GM21717 (cell line): Measurements from ENCODE around the gene MARK2.

Experiments used
- ATAC-seq: cut with Tn5 transposase; IDR thresholded peaks from one replicate; pipeline ENCODE4 v1.9.1; 2021; ENCODE audit warnings: mild to moderate bottlenecking, moderate library complexity; ENCODE audit not compliant: unreplicated experiment

The MARK2 gene

DNA sequence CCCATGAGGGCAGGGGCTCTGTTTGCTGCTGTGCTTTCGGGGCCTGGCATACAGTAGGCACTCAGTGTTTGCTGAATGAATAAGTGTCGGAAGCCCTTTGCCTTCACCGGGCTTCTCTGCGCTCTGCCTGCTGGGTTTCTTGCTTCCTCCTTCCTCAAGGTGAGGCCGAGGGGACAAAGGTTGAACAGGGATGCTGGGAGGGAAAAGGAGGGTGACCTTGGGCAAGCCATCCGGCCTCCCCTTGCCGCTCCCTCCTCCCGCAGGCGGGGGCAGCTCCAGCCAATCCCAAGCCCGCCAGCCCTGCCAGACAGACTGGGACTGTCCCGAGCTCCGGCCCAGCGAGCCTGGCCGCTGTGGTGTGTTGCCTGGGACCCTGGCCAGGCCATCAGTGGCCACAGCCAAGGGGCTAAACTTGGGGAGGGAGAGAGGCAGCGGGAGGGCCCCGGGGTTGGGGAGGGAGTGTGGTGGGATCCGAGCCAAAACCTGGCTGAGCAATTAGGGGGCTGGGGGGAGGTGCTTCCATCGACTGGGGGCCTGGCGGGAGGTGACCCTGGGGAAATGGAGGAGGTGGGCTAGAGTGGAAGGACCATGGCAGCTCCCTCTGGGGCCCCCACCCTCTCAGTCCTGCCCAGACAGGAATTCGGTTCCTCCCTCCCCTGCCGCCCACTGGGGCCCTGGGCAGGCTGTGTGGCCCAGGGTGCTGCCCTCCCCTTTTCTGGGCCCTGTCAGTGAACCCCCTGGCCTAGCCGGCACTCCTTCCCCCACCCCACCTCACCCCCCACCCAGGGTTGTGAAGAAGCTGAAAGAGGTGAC, 81.4 kb downstream of the MARK2 start:
- no peak for ATAC-seq

DNA sequence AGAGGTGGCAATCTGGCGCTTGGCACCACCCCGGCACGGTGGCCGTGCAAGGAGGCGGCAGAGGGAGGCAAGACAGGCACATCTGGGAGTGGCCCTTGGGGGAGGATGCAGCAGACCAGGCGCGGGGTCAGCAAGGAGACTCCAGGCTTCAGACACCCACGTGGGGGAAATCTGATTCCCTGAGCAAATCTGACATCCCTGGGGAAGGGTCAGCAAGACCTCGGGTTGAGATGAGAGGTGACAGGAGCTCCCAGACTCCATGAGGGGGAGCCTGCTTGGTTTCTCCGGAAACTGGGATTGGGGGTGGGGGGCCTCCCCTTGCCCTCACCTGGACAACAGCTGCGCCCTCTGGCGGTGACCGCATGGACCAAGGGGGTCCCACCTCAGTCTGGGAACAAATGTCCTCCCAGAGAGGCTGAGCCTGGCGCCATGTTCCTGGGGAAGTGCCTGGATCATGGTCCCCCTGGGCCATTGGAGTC, 82.1 kb downstream of the MARK2 start:
- ATAC-seq: no peak

DNA sequence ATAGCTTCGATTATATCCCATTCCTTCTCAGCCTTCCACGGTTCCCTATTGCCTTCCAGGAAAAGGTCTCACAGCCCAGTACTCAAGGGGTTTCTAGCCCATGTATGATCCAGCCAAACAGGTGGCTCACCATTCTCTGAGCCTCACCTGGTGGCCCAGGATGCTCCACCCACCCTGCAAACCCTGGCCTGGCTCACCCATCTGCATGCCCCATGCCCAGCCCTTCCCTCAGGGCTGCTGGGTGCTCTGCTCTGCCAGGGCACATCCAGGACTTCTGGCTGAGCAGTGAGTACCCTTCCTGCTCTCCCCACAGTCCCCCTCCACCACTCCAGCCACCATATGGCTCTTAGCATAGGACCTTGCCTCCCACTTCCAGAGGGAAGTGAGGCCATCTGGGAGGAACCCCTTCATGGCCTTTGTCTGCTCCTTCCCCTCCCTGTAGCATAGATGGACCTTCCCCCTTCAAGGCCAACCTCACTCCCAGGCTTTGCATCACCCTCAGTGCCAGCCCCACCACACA, 83.8 kb downstream of the MARK2 start:
- ATAC-seq: no peak

DNA sequence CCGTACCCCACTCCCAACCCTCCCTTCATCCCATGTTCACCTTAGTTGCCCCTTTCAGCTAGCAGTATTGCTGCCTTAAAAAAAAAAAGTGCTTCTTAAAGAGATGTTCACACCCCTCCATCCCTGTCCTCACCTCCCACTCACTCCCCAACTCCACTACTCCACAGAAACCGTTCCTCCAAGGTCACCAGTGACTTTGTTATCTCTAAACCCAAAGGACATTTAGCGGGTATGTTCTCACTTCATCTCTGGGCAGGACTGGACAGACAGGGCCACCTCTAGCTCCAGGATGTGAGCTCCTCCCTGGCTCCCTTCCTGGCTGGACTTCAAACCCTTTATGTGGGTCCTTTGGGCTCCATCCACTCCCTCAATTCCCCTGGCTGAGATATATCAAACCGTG, 84.4 kb downstream of the MARK2 start:
- no peak for ATAC-seq

DNA sequence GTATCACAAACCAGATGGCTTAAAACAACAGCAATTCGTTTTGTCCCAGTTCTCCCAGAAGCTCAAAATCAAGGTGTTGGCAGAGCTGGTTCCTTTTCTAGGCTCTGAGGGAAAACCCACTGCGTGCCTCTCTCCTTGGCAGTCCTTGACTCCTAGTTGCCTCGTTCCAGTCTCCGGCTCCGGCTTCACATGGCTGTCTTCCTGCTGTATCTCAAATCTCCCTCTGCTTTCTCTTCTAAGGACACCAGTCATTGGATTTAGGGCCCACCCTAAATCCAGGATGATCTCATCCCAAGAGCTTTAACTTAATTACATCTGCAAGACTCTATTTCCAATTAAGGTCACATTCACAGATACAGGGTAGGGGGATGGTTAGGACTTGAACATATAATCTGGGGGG, 90.7 kb downstream of the MARK2 start:
- no peak for ATAC-seq

DNA sequence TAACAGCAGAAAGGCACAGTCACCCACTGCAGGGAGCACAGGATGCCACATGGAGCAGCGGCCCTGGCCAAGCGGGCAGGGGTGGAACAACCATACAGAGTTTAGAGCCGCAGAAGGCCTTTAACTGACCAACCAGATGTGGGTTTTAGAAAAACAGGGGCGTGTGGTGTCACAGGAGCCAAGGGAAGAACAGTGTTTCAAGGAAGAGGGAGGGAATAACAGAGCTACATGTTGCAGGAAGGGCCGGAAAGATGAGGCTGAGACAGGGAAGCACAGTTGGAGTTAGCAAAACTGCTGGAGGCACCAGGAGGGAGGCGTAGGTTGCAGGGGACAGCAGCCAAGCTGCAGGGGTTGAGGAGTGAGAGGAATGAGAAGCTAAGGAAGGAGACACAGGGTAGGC, 92.1 kb downstream of the MARK2 start:
- ATAC-seq: no peak

DNA sequence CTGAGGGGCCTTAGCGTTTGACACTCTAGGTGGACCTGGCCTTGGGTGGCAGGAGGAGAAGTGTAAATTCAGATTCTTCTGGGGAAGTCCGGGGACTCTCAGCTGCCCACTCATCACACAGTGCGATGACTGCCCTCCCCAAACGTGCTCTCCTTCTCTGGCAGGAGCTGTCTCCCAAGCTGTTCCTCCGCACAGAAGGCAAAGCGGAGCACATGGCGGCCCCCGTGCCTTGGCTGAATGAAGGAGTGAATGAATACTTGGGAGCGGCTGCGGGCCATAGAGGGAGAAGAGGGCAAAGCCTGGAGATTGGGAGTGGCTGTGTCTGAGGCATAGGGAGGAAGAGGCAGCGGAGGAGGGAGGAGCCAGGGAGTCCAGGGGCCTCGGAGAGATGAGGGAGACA, 93.0 kb downstream of the MARK2 start:
- no peak for ATAC-seq

DNA sequence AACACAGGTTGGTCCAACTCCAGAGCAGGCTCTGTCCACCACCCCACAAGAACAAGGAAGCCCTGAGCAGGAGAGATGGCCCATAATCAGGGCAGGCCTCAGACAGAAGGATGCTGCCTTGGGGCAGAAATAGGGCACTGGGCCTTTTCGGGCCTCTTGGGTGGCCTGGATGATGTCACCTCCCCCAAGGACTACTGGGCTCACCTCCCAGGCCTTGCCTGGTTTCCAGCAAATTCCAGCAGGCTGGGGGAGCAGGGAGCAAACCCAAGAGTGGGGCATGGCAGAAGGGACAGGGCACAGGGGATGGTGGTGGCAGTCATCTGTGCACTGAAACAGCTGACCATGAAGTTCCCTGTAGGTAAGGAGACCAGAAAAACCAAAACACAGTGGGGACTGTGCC, 94.5 kb downstream of the MARK2 start:
- no peak for ATAC-seq

DNA sequence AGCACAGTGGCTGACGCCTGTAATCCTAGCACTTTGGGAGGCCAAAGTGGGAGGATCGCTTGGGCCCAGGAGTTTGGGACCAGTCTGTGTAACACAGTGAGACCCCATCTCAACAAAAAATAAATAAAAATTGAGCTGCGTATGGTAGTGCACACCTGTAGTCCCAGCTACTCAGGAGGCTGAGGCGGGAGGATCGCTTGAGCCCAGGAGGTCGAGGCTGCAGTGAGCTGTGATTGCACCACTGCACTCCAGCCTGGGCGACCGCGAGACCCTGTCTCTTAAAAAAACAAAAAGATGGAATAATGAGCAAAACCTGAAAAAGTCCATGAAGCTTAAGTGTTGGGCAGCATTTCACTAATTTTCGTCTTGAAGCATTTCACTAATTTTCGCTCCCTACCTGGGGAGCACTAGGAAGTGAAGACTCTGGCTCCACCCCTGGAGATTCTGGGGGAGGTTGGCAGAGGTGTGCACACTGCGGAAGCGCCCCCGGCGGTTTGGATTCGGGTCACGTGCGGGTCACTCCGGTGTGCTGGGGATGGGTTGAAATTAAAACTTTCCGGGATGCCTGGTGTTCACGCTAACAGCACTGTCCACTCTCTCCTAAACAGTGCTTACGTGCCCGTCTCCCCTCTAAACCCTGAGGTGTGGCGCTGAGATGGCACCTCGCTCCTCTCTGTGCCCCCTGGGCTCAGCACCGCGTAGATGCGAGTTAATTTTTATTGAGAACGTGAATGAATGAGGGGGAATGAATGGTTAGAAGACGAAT, 99.0 kb downstream of the MARK2 start:
- ATAC-seq: peak; percentile 24

DNA sequence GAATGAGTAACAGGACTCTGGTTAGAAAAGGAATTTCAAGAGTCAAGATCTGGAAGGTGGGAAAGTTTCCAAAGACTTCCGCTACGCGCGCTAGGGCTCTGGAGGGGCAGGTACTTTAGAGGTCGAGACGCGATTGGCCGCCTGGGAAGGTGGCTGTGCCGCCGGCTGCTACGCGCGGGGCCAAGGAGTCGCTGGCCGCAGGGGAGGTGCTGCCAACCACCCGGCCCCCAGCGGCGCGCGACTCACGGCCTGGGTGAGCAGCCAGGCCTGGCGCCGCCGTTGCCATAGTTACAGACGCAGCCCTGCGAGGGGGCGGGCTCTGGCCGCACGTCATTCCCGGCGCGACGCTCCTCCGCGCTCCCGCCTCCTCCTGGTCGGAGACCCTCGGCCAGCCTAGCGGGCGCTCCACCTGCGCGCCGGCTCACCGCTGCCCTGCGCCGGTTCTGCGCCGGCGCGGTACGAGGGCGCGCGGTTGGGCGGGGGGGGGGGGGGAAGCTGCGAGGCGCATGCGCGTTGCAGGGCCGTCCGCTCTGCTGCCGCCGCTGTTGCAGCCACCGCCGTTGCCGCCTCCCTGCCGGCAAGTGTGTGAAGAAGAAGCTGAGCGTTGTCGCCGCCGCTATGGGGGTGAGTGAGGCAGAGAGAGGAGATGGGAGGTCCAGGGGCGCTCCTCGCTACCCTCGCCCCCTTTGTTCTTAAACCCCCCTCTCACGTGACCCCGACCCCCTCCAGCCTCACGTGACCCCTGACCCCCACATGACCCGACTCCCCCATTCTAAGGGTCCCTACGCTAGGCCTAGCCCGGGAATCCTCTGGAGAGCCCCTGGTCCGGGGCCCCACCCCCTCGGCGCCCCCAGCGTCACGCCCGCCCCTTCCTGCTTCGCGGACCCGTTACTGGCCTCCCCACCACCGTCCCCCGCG, 99.8 kb downstream of the MARK2 start, which contains the start of gene NAA40:
Gene NAA40, plus strand, starts transcription at position 524 of the 918 bp plus-strand sequence. Its CDS starts 95 bp downstream, at position 619.
- peak; percentile 75 for ATAC-seq

DNA sequence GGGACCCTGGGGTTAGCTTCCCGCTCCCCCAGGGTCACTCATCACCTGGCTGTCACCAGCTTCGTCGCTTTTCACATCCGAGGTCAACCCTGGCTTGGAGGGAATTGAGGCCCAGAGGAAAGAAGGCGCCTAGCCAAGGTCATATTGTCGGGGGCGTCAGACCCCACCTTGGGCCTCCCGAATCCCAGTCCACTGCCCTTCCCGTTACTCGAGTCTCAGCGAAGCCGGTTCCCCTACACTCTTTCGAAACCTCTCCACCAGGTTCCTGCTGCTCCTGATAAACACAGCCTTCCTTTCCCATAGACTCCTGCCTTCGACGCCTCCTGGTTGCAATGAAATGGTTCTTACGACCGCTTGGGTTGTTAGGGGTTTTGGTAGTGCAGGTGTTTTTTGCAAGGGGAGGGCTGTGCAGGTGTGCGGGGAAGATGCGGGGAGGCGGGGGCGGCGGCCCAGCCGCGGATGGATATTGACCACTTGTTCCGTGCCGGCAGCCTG, 100.5 kb downstream of the MARK2 start:
- ATAC-seq: no peak

DNA sequence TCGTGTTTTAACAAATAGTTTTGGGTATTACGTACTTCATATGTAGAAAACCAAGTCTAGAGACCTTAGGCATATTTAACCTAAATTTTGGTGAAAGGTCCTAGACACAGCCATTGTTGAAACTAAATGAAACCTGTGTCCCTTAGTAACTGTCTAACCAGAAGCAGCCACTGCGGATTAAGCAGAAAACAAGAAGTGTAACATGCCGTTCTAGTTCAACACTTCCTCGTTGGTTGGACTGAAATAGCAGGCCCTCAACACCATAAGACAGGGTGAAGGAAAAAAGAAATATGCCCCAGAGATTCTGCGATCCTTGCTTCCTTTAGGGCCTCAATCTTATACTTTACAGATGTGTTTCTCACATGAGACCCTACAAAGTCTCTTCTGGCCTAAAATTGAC, 101.9 kb downstream of the MARK2 start:
- no peak for ATAC-seq

DNA sequence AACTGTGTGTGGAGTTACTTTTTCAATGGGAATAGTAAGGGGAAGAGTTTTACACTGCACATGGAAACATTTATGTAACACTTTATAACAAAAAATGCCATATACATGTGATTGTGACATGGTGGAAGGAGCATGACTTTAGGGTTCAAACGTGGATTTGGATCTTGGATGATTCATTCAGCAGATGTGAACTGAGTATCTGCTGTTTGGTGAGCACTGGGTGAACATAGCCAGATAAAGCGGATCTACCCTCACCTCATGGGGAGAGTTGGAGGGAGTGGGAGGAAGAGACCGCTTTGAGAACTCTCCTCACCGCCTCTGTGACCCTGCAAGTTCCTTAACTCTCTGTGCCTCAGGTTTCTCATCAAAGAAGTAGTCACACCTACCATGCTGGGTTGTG, 103.0 kb downstream of the MARK2 start:
- ATAC-seq: no peak

DNA sequence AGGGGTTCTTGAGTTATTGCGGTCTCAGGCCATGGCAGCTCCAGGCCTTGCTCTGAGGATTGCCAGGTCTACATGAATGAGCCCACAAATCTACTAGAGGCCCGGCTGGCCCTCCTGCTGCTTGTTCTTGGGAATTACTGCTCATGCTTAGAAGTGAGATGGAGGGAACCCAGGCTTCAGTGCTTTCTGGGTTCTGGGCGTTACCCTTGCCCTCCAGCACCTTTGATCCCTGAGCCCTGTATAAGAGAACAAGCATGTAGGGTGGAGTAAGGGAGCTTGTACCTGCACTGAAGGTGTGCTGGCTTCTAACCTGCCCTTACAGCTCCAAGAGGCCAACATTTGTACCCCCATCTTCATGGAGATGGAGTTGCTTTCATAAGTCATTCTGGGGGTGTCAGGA, 103.9 kb downstream of the MARK2 start:
- ATAC-seq: no peak

DNA sequence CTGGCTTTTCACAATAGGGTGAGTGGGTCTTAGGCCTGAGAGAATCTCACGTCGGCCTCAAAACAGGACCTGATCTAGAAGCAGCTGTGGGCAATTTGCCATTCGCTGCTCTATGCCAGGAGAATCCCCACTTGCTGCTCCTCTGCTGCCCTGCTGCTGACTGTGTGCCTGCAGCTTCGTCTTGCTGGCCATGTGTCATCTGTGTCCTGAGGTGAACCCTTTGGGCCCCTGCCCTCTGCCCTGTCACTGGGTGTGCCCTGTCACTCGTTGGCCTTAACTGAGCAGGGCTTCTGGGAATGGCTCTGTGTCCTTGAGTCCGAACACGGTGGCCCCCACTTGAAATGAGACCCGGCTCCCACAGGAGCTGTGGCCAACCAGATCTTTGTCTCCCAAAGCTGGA, 106.1 kb downstream of the MARK2 start:
- ATAC-seq: no peak

DNA sequence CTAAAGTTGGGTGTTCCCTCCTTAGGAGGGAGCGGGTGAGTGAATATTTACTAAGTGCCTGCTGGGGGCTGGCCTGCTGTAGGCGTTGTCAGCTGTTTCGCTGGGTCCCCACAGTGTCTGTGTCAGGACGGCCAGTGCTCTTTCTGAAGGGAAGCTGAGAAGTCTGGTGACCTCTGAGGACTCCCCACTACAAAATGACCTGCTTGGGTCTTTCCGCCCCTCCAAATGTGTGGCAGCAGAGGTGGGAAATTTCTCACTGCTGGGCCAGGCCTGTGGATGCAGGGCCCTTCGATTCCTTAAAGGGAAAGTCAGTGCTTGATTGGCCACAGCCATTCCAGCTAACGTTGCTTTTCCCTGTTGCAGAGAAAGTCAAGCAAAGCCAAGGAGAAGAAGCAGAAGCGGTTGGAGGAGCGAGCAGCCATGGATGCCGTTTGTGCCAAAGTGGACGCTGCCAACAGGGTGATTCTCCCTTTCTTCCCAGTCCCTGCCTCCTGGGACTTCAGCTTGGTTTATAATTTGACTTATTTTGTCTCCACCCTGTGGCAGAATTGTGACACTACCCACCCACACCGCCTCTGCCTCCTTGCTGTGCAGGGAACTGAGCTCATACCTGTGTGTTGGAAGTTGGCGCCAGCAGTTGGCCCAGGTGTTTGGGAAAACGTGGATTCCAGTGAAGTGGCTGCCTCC, 106.7 kb downstream of the MARK2 start:
- no peak for ATAC-seq

DNA sequence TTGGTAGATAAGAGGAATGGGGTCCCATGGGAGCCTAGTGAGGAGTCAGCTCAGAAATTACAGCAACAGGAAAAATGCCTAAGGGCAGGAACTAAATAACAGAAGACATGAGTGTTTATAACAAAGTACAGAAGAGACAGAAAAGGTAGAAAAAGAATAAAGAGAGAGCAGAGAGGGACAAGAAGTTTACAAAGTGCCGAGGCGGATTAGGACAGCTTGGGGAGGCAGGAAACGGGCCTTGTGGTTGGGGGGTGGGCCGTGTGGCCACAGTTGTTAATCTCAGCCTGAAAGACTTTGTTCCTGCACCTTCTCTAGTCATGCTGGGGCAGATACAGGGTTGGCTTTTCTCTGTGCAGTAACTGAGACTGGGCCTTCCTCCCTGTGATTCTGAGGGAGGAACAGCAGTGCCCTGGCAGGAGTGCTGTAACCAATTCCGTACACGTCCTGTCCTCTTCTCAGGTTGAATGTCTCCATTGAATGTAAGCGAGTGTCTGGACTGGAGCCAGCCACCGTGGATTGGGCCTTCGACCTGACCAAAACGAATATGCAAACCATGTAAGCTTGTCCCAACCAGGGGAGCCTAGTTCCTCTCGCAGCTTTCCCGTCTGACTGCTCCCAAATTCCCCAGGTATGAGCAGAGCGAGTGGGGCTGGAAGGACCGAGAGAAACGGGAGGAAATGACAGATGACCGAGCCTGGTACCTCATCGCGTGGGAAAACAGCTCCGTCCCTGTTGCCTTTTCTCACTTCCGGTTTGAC, 113.0 kb downstream of the MARK2 start:
- ATAC-seq: no peak

DNA sequence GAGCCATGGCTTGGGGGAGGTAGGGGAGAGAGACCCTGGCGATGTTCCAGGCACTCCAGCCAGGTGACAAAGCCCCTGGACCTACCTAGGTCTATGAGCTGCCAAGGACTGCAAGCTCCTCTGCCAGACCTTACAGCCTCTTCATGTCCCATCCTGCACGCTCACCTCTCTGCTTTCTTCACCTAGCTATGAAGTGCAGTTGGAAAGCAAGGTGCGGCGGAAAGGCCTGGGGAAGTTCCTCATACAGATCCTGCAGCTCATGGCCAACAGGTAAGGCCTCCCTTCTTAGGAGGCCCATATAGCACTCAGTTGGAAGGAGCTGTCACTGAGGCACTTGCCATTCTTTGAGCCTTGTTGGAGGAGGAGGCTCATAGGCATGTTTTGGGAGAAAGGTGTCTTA, 113.7 kb downstream of the MARK2 start:
- ATAC-seq: no peak

DNA sequence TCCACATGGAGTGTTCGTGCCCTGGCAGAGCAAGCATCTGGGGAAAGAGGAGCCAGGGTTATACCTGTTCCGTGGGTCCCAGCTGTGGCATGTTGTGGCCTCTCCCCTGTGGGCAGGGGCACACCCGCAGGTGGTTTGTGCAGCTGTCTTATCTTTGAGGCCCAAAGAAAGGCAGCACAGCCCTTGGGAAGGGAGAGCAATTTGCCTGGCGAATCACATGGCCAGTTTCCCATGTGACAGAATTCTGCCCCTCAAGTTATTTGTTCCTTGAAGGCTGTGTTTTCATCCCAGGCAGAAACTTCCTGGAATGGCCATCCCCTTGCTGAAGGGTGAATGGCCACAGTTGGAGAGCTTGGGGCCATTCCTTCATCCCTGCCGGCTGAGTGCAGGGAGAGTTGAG, 119.1 kb downstream of the MARK2 start:
- ATAC-seq: no peak
